ENCODE results near the gene GSTP1.
"Not testable (repeated sequence)": the region's sequence is repeated elsewhere in the genome, so short reads cannot be mapped to it uniquely, and the experiment has no call there.

Gene GSTP1

DNA sequence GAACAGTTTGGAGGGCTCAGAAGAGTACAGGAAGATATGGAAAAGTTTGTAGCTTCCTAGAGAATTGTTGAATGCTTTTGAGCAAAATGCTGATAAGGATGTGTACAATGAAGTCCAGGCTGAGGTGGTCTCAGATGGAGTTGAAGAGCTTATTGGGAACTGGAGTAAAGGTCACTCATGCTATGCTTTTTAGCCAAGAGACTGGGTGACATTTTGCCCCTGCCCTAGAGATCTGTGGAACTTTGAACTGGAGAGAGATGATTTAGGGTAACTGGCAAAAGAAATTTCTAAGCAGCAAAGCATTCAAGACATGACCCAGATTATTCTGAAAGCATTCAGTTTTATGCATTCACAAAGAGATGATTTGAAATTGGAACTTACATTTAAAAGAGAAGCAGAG lies 32.5 kb upstream of the GSTP1 start:
- H3K9ac ChIP-seq (ENCODE audit: low read depth, low read length), result no peak overlapping the region
- no peaks in the 10 kb centered on the region for H3K4me1 ChIP-seq (ENCODE audit: insufficient read depth, low read length)
- H3K36me3 ChIP-seq (ENCODE audit: insufficient read depth, low read length), result no peaks in the 10 kb centered on the region

DNA sequence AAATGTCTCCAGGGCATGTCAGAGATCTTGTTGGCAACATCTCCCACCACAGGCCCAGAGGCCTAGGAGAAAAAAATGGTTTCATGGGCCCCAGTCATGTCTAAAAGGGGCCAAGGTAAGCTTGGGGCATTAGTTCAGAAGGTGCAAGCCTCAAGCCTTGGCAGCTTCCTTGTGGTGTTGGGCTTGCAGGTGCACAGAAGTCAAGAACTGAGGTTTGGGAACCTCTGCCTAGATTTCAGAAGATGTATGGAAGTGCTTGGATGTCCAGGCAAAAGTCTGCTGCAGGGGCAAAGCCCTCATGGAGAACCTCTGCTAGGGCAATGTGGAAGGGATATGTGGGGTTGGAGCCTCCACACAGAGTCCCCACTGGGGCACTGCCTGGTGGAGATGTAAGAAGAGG lies 31.9 kb upstream of the GSTP1 start:
- not testable (repeated sequence) for H3K9ac ChIP-seq (ENCODE audit: low read depth, low read length); H3K9me3 ChIP-seq (ENCODE audit: control insufficient read depth, insufficient read depth, low read length); H3K4me1 ChIP-seq (ENCODE audit: insufficient read depth, low read length); H3K36me3 ChIP-seq (ENCODE audit: insufficient read depth, low read length)

More for the DNA sequence above, 32.5 kb upstream of the GSTP1 start:
- H3K9me3 ChIP-seq (ENCODE audit: control insufficient read depth, insufficient read depth, low read length), result peaks cover 8% of the 10 kb centered on the region; the same call in 1 of the 2 replicates

DNA sequence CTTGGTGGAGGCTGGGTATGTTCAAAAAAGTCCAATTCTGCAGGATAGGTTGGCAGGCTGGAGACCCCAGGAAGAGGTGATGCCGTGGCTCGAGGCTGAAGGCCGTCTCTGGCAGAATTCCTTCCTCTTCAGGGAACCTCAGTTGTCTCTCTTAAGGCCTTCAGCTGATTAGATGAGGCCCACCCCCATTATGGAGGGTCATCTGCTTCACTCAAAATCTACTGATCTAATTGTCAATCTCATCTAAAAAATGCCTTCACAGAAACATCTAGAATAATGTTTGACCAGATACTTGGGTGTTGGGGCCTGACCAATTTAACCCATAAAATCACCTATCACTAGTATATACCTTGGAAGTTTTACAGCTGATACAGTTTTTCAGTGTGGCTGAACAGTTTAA lies 27.4 kb upstream of the GSTP1 start:
- Histone ChIP-seq H3K36me3 (ENCODE audit: insufficient read depth, low read length) (no peaks in the 10 kb centered on the region), H3K9me3 (ENCODE audit: control insufficient read depth, insufficient read depth, low read length) (peaks cover 8% of the 10 kb centered on the region; the same call in 1 of the 2 replicates), H3K4me1 (ENCODE audit: insufficient read depth, low read length) (no peaks in the 10 kb centered on the region), H3K9ac (ENCODE audit: low read depth, low read length) (no peak overlapping the region)

DNA sequence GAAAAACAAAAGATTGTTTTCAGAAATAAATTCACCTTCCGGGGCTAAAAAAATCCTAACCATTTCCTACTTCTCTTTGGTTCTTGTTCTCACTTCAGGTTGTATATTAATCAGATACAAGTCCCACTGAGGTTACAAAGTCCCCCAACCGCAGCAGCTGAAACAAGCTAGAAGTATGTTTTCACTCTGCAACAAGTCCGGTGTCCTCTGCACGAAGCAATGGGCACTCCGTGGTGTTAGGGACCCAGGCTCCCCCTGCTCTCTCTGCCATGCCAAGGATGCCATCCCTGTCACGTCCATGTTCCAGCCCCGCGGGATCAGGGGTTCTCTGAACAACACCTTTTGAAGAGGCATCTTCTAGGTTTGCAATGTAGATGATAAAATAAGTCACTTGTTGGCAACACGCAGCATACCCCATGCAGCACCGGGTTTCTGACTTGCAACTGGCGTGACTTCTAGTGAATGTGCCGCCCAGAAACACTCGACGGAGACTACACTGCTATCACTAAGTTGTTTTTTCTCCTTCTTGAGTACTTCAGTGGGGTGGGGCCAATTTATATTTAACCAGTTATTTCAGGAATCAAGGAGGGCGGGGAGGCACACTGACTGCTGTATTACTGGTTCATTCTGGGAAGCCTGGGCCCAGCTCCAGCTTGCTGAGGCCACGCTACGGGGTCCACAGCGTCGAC lies 25.4 kb upstream of the GSTP1 start:
- no peaks in the 10 kb centered on the region for H3K36me3 ChIP-seq (ENCODE audit: insufficient read depth, low read length)
- no peak overlapping the region for H3K9ac ChIP-seq (ENCODE audit: low read depth, low read length)

DNA sequence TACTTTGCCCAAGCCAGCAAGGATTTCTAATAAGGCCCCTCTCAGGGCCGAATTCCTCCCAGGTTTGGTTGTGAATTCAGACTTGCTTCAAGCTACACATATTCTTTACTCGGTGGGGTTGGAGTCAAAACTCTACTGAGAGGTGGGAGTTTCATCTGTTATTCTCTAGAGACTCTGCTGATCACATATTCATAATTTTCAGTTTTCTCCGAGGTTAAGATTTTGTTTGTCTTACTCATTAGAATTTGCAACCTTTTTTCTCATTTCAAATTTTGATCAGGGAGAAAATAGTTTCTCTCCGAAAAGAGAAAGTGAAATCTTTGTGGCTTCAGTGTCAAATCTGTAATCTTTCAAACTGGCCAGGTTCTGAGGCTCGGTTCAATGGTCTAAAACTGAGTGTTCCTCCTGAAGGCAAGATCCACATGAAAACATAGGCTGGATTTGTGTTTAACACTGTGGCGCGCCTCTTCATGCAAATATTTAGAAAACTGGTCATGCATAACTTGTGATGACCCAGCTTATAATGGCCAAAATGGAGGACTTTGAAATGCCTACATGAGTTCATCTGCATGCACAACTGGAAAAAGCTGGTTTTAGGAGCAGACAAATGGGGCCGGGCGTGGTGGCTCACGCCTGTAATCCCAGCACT lies 21.5 kb upstream of the GSTP1 start:
- peaks cover 18% of the 10 kb centered on the region for H3K4me1 ChIP-seq (ENCODE audit: insufficient read depth, low read length)
- H3K9ac ChIP-seq (ENCODE audit: low read depth, low read length), result no peak overlapping the region
- no peaks in the 10 kb centered on the region; the same call in 1 of the 2 replicates for H3K9me3 ChIP-seq (ENCODE audit: control insufficient read depth, insufficient read depth, low read length)
- no peaks in the 10 kb centered on the region for H3K36me3 ChIP-seq (ENCODE audit: insufficient read depth, low read length)

More for the DNA sequence above, 25.4 kb upstream of the GSTP1 start:
- peaks cover 7% of the 10 kb centered on the region for H3K4me1 ChIP-seq (ENCODE audit: insufficient read depth, low read length)
- H3K9me3 ChIP-seq (ENCODE audit: control insufficient read depth, insufficient read depth, low read length), result no peaks in the 10 kb centered on the region; the same call in 1 of the 2 replicates

DNA sequence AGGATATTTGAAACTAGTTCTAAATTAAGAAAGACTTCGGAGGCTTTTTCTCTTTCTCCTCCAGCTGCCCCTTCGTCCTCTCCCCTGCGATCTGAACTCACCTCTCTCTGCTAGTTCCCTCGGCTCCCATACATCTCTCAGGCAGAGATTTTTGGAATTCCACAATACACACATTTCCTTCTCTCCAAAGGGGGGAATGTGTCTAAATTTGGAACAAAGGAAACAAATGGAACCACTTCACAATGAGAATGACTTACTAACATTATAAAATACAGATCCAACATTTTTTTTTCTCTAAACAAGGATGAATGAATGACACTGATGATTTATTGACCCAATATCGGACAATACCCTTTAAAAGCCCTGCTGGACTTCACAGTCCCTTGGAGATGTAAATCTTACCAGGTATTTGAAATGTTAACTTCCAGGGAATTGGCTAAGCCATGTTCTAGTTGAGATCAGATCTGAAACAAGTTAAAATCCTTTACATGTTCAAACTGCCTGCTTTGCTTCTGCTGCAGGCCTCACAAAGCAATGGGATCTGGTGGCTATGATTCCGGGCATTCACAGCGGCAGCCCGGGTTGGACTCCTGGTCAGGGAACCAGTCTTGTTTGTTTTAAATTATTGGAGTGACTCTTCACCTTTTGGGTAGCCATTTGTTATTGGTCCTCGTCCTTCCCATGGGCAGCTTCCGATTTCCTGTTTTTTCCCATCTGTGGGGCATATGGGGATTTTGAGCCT lies 20.5 kb upstream of the GSTP1 start:
- no peaks in the 10 kb centered on the region; the same call in 1 of the 2 replicates for H3K9me3 ChIP-seq (ENCODE audit: control insufficient read depth, insufficient read depth, low read length)
- no peak overlapping the region for H3K9ac ChIP-seq (ENCODE audit: low read depth, low read length)
- peaks cover 18% of the 10 kb centered on the region for H3K4me1 ChIP-seq (ENCODE audit: insufficient read depth, low read length)

DNA sequence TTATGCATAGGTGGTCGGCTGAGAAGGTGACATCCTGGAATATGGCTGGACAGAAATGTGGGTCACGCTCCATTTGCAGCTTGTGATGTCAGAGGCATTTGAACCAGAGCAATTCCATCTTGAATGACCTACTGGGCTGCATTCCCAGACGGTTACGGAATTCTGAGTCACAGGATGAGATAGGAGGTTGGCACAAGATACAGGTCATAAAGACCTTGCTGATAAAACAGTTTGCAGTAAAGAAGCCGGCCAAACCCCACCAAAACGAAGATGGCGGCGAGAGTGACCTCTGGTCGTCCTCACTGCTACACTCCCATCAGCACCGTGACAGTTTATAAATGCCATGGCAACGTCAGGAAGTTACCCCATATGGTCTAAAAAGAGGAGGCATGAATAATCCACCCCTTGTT lies 19.9 kb upstream of the GSTP1 start:
- peaks cover 18% of the 10 kb centered on the region for H3K4me1 ChIP-seq (ENCODE audit: insufficient read depth, low read length)
- H3K9ac ChIP-seq (ENCODE audit: low read depth, low read length); H3K36me3 ChIP-seq (ENCODE audit: insufficient read depth, low read length); H3K9me3 ChIP-seq (ENCODE audit: control insufficient read depth, insufficient read depth, low read length): not testable (repeated sequence)

More for the DNA sequence above, 20.5 kb upstream of the GSTP1 start:
- no peaks in the 10 kb centered on the region for H3K36me3 ChIP-seq (ENCODE audit: insufficient read depth, low read length)

DNA sequence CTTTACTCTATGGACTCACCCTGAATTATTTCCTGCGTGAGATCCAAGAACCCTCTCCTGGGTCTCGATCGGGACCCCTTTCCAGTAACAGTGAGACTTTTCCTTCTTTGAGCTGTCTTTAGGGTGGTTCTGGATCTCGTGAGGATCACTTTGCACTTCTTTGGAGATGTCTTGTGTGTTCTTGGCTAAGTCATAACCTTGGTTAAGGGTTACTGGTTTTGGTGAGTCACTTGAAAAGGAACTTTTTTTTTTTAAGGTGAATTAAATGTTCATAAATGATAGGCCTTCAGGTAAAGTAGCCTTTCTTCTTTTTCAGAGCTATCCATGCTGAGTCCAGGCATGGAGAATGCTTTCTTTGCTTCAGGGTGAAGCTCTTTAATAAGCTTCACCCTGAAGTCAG lies 19.4 kb upstream of the GSTP1 start:
- no peaks in the 10 kb centered on the region for H3K36me3 ChIP-seq (ENCODE audit: insufficient read depth, low read length)
- H3K4me1 ChIP-seq (ENCODE audit: insufficient read depth, low read length), result peaks cover 18% of the 10 kb centered on the region
- H3K9ac ChIP-seq (ENCODE audit: low read depth, low read length), result no peak overlapping the region
- H3K9me3 ChIP-seq (ENCODE audit: control insufficient read depth, insufficient read depth, low read length), result no peaks in the 10 kb centered on the region; the same call in 1 of the 2 replicates

DNA sequence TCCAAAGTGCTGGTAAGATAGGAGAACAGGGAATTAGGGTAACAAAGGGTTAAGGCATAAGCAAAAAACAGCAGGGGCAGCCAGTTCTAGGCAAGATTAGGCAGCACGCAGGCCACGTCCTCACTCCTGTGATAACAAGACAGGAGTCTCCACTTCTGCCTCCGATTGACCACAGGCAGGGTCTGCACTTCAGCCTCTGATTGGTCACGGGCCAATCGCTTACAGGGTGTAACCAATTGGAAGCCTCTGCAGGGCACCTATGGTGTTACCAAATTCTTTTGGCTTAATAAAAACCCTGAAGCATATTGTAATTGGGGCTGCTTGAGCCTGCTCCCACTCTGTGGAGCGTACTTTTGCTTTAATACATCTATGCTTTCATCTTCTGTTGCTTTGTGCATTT lies 12.2 kb upstream of the GSTP1 start:
- Histone ChIP-seq H3K9me3 (ENCODE audit: control insufficient read depth, insufficient read depth, low read length) (peaks cover 4% of the 10 kb centered on the region; the same call in 1 of the 2 replicates), H3K36me3 (ENCODE audit: insufficient read depth, low read length) (no peaks in the 10 kb centered on the region), H3K9ac (ENCODE audit: low read depth, low read length) (no peak overlapping the region), H3K4me1 (ENCODE audit: insufficient read depth, low read length) (no peaks in the 10 kb centered on the region)

DNA sequence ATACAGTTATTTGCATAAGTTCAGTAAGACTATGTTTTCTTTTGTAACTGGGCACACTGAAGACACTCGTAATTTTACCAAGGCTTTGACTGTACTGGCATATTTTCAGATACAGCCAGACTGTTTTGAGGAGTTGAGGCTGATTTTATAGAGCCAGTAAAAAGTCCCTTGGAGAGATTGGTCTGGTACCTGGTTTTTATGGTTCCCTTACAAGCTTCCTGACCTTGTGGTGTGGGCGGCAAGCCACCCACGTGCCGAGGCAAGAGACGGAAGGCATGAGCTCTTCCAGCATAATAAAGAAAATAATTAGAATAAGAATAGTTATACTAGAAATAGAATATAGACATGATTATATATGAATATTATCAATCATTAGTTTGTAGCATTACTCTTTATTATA lies 11.3 kb upstream of the GSTP1 start:
- Histone ChIP-seq H3K4me1 (ENCODE audit: insufficient read depth, low read length) (no peaks in the 10 kb centered on the region), H3K9ac (ENCODE audit: low read depth, low read length) (no peak overlapping the region), H3K9me3 (ENCODE audit: control insufficient read depth, insufficient read depth, low read length) (peaks cover 4% of the 10 kb centered on the region; the same call in 1 of the 2 replicates), H3K36me3 (ENCODE audit: insufficient read depth, low read length) (no peaks in the 10 kb centered on the region)

DNA sequence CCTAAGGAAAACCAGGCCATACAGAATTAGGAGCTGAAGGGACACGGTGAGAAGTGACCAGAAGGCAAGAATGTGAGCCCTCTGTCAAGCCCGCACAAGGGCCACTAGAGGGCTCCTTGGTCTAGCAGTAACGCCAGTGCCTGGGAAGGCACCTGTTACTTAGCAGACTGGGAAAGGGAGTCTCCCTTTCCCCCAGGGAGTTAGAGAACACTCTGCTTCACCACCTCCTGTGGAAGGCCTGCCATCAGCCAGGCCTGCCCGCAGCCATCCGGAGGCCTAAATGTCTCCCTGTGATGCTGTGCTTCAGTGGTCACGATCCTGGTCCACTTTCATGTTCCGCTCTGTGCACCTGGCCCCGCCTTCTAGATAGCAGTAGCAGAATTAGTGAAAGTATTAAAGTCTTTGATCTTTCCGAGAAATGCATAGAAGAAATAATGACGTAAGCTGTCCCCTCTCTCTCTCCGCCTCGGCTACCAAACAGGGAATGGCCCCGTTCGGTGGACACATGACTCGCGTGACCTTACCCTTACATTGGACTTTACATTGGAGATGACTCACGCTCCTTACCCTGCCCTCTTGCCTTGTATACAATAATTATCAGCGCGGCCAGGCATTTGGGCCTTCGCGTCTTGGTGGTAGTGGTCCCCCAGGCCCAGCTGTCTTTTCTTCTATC lies 10.7 kb upstream of the GSTP1 start:
- Histone ChIP-seq H3K9me3 (ENCODE audit: control insufficient read depth, insufficient read depth, low read length) (peaks cover 4% of the 10 kb centered on the region; the same call in 1 of the 2 replicates), H3K36me3 (ENCODE audit: insufficient read depth, low read length) (no peaks in the 10 kb centered on the region), H3K4me1 (ENCODE audit: insufficient read depth, low read length) (no peaks in the 10 kb centered on the region), H3K9ac (ENCODE audit: low read depth, low read length) (no peak overlapping the region)

DNA sequence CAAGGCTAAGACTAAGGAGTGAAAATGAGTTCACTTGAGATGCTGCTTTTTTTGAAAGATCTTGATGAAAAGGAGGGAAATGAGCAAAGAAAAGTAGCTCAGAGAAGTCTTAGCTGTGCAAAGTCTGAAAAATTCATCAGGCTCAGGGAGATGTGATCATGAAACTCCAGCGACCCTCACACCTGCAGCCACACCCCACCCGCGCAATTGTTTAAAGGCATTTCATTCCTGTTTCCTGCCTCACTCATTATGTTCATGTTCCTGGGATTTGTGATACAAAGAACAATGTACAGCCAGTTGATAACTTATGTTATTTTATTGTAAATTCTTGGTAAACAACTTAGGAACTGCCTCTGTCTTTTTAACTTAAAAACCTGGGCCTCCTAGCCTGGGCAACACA lies 8.7 kb upstream of the GSTP1 start:
- H3K9me3 ChIP-seq (ENCODE audit: control insufficient read depth, insufficient read depth, low read length), result peaks cover 4% of the 10 kb centered on the region; the same call in 1 of the 2 replicates
- no peak overlapping the region for H3K9ac ChIP-seq (ENCODE audit: low read depth, low read length)
- no peaks in the 10 kb centered on the region for H3K4me1 ChIP-seq (ENCODE audit: insufficient read depth, low read length)
- no peaks in the 10 kb centered on the region for H3K36me3 ChIP-seq (ENCODE audit: insufficient read depth, low read length)

DNA sequence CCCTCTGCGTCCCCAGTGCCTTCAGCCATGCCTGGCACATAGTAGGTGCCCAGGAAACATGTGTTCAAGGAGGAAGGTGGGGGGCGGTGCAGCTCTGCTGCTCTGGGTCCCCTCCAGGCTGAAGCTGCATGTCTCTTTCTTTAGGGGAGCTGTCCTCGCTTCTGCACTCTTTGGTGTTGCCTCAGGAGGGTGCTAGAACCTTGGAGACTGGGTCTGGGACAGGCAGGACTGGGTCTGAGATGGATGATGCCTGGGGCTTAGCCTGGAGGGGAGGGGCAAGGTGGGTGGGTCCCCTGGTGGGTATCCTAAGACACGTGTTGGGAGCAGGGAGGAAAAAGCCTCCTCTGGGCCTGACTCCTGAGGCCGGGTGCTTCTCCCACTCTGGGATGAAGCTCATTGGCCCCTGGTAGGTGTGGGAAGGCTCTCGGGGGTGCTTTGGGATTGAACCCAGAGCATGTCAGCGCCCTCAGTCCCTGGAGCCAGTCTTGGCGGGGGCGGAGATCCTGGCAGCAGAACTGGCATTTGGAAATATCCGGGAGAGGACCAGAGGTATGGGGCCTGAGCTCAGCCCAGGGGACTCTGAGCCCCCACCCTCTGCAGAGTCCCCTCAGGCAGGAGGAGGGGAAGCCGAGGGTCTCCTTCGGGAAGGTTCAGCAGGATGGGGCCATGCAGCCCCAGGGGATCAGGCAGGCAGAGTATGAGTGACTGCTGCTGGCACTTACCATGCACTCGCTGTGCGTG lies 6.7 kb upstream of the GSTP1 start:
- H3K9me3 ChIP-seq (ENCODE audit: control insufficient read depth, insufficient read depth, low read length), result no peaks in the 10 kb centered on the region; the same call in 1 of the 2 replicates
- peaks cover 4% of the 10 kb centered on the region; the same call in 1 of the 2 replicates for H3K4me1 ChIP-seq (ENCODE audit: insufficient read depth, low read length)
- no peaks in the 10 kb centered on the region for H3K36me3 ChIP-seq (ENCODE audit: insufficient read depth, low read length)
- H3K9ac ChIP-seq (ENCODE audit: low read depth, low read length), result no peak overlapping the region

Data from ES-I3 (cell line).